K562 (cell line): ENCODE results near the gene ZFP92. TPM values are rescaled to one million over a fixed set of nuclear protein-coding genes. Genes with fewer than 3 reads are reported as not detected.

Source experiments
- FOXJ3 ChIP-seq: sonication (generic); formaldehyde crosslinking; IDR thresholded peaks from 2 replicates; pipeline ENCODE4 v1.4.0; 2020; ENCODE audit warnings: mild to moderate bottlenecking, missing genetic modification reagents
- FOXK1 ChIP-seq: sonication (generic); formaldehyde crosslinking; IDR thresholded peaks from 2 replicates; pipeline ENCODE4 v1.8.0; 2022; ENCODE audit warnings: missing genetic modification reagents, mild to moderate bottlenecking, borderline replicate concordance
- NFYB ChIP-seq: IDR thresholded peaks from 2 replicates; pipeline ENCODE4 v1.6.1; 2011; ENCODE audit warnings: mild to moderate bottlenecking, moderate library complexity; ENCODE audit not compliant: insufficient read length; ENCODE audit errors: extremely low read depth
- NKRF ChIP-seq: fragments of 450-650 bp; IDR thresholded peaks from 2 replicates; pipeline ENCODE4 v1.6.1; 2016; ENCODE audit warnings: borderline replicate concordance
- PHF21A ChIP-seq: fragments of 450-650 bp; IDR thresholded peaks from 2 replicates; pipeline ENCODE4 v1.6.1; 2017; ENCODE audit warnings: low read depth, borderline replicate concordance
- PPARD ChIP-seq: fragments of 250-450 bp; sonication (Bioruptor Pico); IDR thresholded peaks from 2 replicates; pipeline ENCODE4 v1.8.0; 2022; ENCODE audit warnings: inconsistent platforms, mild to moderate bottlenecking, moderate library complexity
- RNF219 ChIP-seq: fragments of 250-450 bp; sonication (Bioruptor Pico); IDR thresholded peaks from 2 replicates; pipeline ENCODE4 v1.5.0; 2022; ENCODE audit warnings: mild to moderate bottlenecking
- SFPQ ChIP-seq: fragments of 200-400 bp; formaldehyde crosslinking; IDR thresholded peaks from 2 replicates; pipeline ENCODE4 v1.6.1; 2017; ENCODE audit warnings: mild to moderate bottlenecking, low read depth, low read length, moderate library complexity
- SIRT6 ChIP-seq: IDR thresholded peaks from one replicate; pipeline ENCODE4 v1.6.1; 2012; ENCODE audit warnings: low read depth, mild to moderate bottlenecking, control low read depth, inconsistent platforms, low read length, moderate library complexity
- TGIF2 ChIP-seq: sonication (generic); formaldehyde crosslinking; IDR thresholded peaks from 2 replicates; pipeline ENCODE4 v1.8.1; 2022; ENCODE audit warnings: mild to moderate bottlenecking, missing genetic modification reagents, moderate library complexity
- UBTF ChIP-seq, 2 experiments: IDR thresholded peaks; 2 replicates each; pipeline ENCODE4 v1.6.1; 2012; ENCODE audit warnings: improper control_type of control experiment in 2 of 2, low read depth in 2 of 2, low read length in 2 of 2, borderline replicate concordance in 1 of 2
- ZNF444 ChIP-seq: fragments of 250-450 bp; sonication (Bioruptor Pico); IDR thresholded peaks from 2 replicates; pipeline ENCODE4 v1.4.0; 2020; ENCODE audit warnings: mild to moderate bottlenecking, moderate library complexity
- ZNF639 ChIP-seq, 2 experiments: fragments of 200-800 bp in 1 of 2; sonication (Bioruptor generic) in 1 of 2; sonication (generic) in 1 of 2; formaldehyde crosslinking in 1 of 2; IDR thresholded peaks in 1 of 2; conservative IDR thresholded peaks in 1 of 2; 2 replicates each; pipeline versions ENCODE4 v1.5.0 to v1.6.1; 2016 to 2020; ENCODE audit warnings: missing compliant biosample characterization in 1 of 2, missing genetic modification characterization in 1 of 2, missing genetic modification reagents in 1 of 2
- polyA plus RNA-seq, 8 experiments: library from polyadenylated mRNA; depleted of rRNA in 4 of 8; stranded (reverse) in 5 of 8; unstranded in 3 of 8; fragments of >200 nt; fragmentation: Nextera tagmentation in 2 of 8; fragmentation: Illumina TruSeq in 1 of 8; extraction: Ambion mirVana in 2 of 8; extraction: Trizol in 1 of 8; gene quantifications; 2 replicates each; pipeline versions ENCODE4 v1.2.1 to v1.2.3, GENCODE V29; 2011 to 2014; ENCODE audit warnings: inconsistent platforms in 1 of 8, missing spikeins in 1 of 8
- total RNA-seq, 7 experiments: library from RNA; depleted of rRNA in 6 of 7; stranded (reverse); fragments of >200 nt in 6 of 7; fragmentation: Illumina TruSeq in 2 of 7; extraction: Trizol in 2 of 7; gene quantifications; 2 replicates each; pipeline versions ENCODE4 v1.2.1 to v1.2.3, GENCODE V29; 2011 to 2021; ENCODE audit warnings: low replicate concordance in 1 of 7

ZFP92 gene
- total and polyA plus RNA-seq, 9 of the 15 experiments (the other 6 are each of a cell fraction or from before 2014, with no cell fraction given) = 0.32 to 3.3 (median 1.8) TPM

GRCh38 chrX:153381684-153382532, 29.4 kb upstream of the ZFP92 start (continued):
- TF ChIP-seq RNF219 = no peak
- TF ChIP-seq SIRT6 = no peak
- no peak for TF ChIP-seq PPARD (CRISPR knock-in tag)
- TF ChIP-seq FOXK1 = no peak
- TF ChIP-seq NKRF = no peak
- no peak for TF ChIP-seq ZNF444
- TF ChIP-seq FOXJ3 = 0 out of 2 replicates have a peak, but pooled peaks have one; percentile 36
- TF ChIP-seq NFYB = no peak
- TF ChIP-seq TGIF2 (CRISPR knock-in tag) = no peak
- TF ChIP-seq ZNF639 (CRISPR knock-in tag; conservative IDR thresholded peaks at IDR 0.05 in 1 of 2, IDR thresholded peaks at IDR 0.05 in 1 of 2) = peak in 1 of 2 experiments; percentile 22; a peak in 1 of 4 replicates
- TF ChIP-seq PHF21A = no peak
- TF ChIP-seq SFPQ = no peak
- no peak for TF ChIP-seq UBTF (IDR thresholded peaks at IDR 0.05; ENCODE audit: borderline replicate concordance in 1 of 2, low read depth in 2 of 2, low read length in 2 of 2)
